Measurements from ENCODE around the gene VEZT.

VEZT gene

GRCh38 chr12:95248604-95249360 is 31.2 kb downstream of the VEZT start:
- Histone ChIP-seq H3K27me3 (replicated peaks; ENCODE audit: control insufficient read depth, insufficient read depth, low read length) (no peaks in the 10 kb centered on the region), H3K36me3 (ENCODE audit: control insufficient read depth, insufficient read depth, low read length) (peaks cover 2% of the 10 kb centered on the region), H3K4me3 (replicated peaks; ENCODE audit: low read depth, low read length) (no peak overlapping the region)
- no peak for DNase-seq (ENCODE audit: extremely low read depth, insufficient read length)
- TF ChIP-seq CTCF (IDR thresholded peaks at IDR 0.05; ENCODE audit: insufficient read depth, low read length, poor library complexity, severe bottlenecking) = no peak

- DNase-seq (ENCODE audit: extremely low read depth, insufficient read length) = no peak
- Histone ChIP-seq H3K4me3 (replicated peaks; ENCODE audit: low read depth, low read length) (no peak overlapping the region), H3K36me3 (ENCODE audit: control insufficient read depth, insufficient read depth, low read length) (peaks cover 4% of the 10 kb centered on the region), H3K27me3 (replicated peaks; ENCODE audit: control insufficient read depth, insufficient read depth, low read length) (no peaks in the 10 kb centered on the region)
- no peak for TF ChIP-seq CTCF (IDR thresholded peaks at IDR 0.05; ENCODE audit: insufficient read depth, low read length, poor library complexity, severe bottlenecking)
Measured at GRCh38 chr12:95253386-95253785, 35.8 kb downstream of the VEZT start.

- TF ChIP-seq CTCF (IDR thresholded peaks at IDR 0.05; ENCODE audit: insufficient read depth, low read length, poor library complexity, severe bottlenecking) = no peak
- no peaks in the 10 kb centered on the region for H3K27me3 ChIP-seq (replicated peaks; ENCODE audit: control insufficient read depth, insufficient read depth, low read length)
- DNase-seq (ENCODE audit: extremely low read depth, insufficient read length) = no peak
- H3K36me3 ChIP-seq (ENCODE audit: control insufficient read depth, insufficient read depth, low read length) = peaks cover 7% of the 10 kb centered on the region
- no peak overlapping the region for H3K4me3 ChIP-seq (replicated peaks; ENCODE audit: low read depth, low read length)
Measured at GRCh38 chr12:95257541-95257940, 39.9 kb downstream of the VEZT start.

- H3K36me3 ChIP-seq (ENCODE audit: control insufficient read depth, insufficient read depth, low read length) = peaks cover 7% of the 10 kb centered on the region
- H3K4me3 ChIP-seq (replicated peaks; ENCODE audit: low read depth, low read length) = no peak overlapping the region
- no peaks in the 10 kb centered on the region for H3K27me3 ChIP-seq (replicated peaks; ENCODE audit: control insufficient read depth, insufficient read depth, low read length)
- DNase-seq (ENCODE audit: extremely low read depth, insufficient read length) = no peak
- no peak for TF ChIP-seq CTCF (IDR thresholded peaks at IDR 0.05; ENCODE audit: insufficient read depth, low read length, poor library complexity, severe bottlenecking)
Measured at GRCh38 chr12:95258151-95258550, 40.5 kb downstream of the VEZT start.

GRCh38 chr12:95258803-95259202 is 41.2 kb downstream of the VEZT start:
- no peak for TF ChIP-seq CTCF (IDR thresholded peaks at IDR 0.05; ENCODE audit: insufficient read depth, low read length, poor library complexity, severe bottlenecking)
- H3K27me3 ChIP-seq (replicated peaks; ENCODE audit: control insufficient read depth, insufficient read depth, low read length) = no peaks in the 10 kb centered on the region
- DNase-seq (ENCODE audit: extremely low read depth, insufficient read length) = no peak
- peaks cover 8% of the 10 kb centered on the region for H3K36me3 ChIP-seq (ENCODE audit: control insufficient read depth, insufficient read depth, low read length)
- no peak overlapping the region for H3K4me3 ChIP-seq (replicated peaks; ENCODE audit: low read depth, low read length)

GRCh38 chr12:95259368-95259767 is 41.8 kb downstream of the VEZT start:
- Histone ChIP-seq H3K27me3 (replicated peaks; ENCODE audit: control insufficient read depth, insufficient read depth, low read length) (no peaks in the 10 kb centered on the region), H3K36me3 (ENCODE audit: control insufficient read depth, insufficient read depth, low read length) (peaks cover 8% of the 10 kb centered on the region), H3K4me3 (replicated peaks; ENCODE audit: low read depth, low read length) (no peak overlapping the region)
- no peak for TF ChIP-seq CTCF (IDR thresholded peaks at IDR 0.05; ENCODE audit: insufficient read depth, low read length, poor library complexity, severe bottlenecking)
- DNase-seq (ENCODE audit: extremely low read depth, insufficient read length) = no peak

Data from GM06990 (cell line).